ENCODE data around the gene PLEKHH2. TPM values are rescaled to one million over a fixed set of nuclear protein-coding genes. Genes with fewer than 3 reads are reported as not detected.

PLEKHH2 gene
- total and polyA plus RNA-seq, 4 donors: 2.5 to 311 (median 18.3) TPM

GRCh38 chr2:43610361-43610760, 26.7 kb upstream of the PLEKHH2 start:
- no peak for TF ChIP-seq CTCF (IDR thresholded peaks at IDR 0.05; ENCODE audit: control extremely low read depth, extremely low read depth)
- Histone ChIP-seq H3K27ac (ENCODE audit: low read depth in 1 of 2, low read length in 1 of 2) (no peak overlapping the region), H3K27me3 (ENCODE audit: control insufficient read depth in 3 of 3, insufficient read depth in 3 of 3, low read length in 2 of 3) (no peaks in the 10 kb centered on the region), H3K4me3 (no peak overlapping the region), H3K4me1 (ENCODE audit: control insufficient read depth in 5 of 5, insufficient read depth in 5 of 5, low read length in 5 of 5) (peaks cover 0 to 26% (median 0%) of the 10 kb centered on the region in 5 donors), H3K36me3 (ENCODE audit: control insufficient read depth in 4 of 4, insufficient read depth in 4 of 4, low read length in 4 of 4) (no peaks in the 10 kb centered on the region), H3K9ac (ENCODE audit: insufficient read depth in 1 of 2, low read length in 2 of 2) (no peak overlapping the region), H3K9me3 (ENCODE audit: control insufficient read depth in 4 of 4, insufficient read depth in 3 of 4, low read length in 3 of 4) (no peaks in the 10 kb centered on the region)
- WGBS, 2 donors: 89 to 94% methylated on average over 4 of the region's 4 CpGs
- DNase-seq (no peak), ATAC-seq (ENCODE audit: insufficient read depth, low FRiP score) (no peak)

- ATAC-seq (ENCODE audit: insufficient read depth, low FRiP score) (peak; percentile 78), DNase-seq (peak; percentile 88 to 96 (median 95))
- H3K36me3 ChIP-seq (ENCODE audit: control insufficient read depth in 4 of 4, insufficient read depth in 4 of 4, low read length in 4 of 4): no peaks in the 10 kb centered on the region
- WGBS, 2 donors: 65% methylated on average over 14 of the region's 14 CpGs
- H3K9ac ChIP-seq (ENCODE audit: insufficient read depth in 1 of 2, low read length in 2 of 2): peak overlapping the region in 1 of 2 donors; percentile 54
- no peaks in the 10 kb centered on the region for H3K9me3 ChIP-seq (ENCODE audit: control insufficient read depth in 4 of 4, insufficient read depth in 3 of 4, low read length in 3 of 4)
- H3K27me3 ChIP-seq (ENCODE audit: control insufficient read depth in 3 of 3, insufficient read depth in 3 of 3, low read length in 2 of 3): no peaks in the 10 kb centered on the region
- H3K4me3 ChIP-seq: no peak overlapping the region
- no peak overlapping the region for H3K27ac ChIP-seq (ENCODE audit: low read depth in 1 of 2, low read length in 1 of 2)
- peaks cover 0 to 26% (median 0%) of the 10 kb centered on the region in 5 donors for H3K4me1 ChIP-seq (ENCODE audit: control insufficient read depth in 5 of 5, insufficient read depth in 5 of 5, low read length in 5 of 5)
- peak; percentile 54 for TF ChIP-seq CTCF (IDR thresholded peaks at IDR 0.05; ENCODE audit: control extremely low read depth, extremely low read depth)
Measured at GRCh38 chr2:43611987-43612894, 24.8 kb upstream of the PLEKHH2 start.

- 76 to 82% methylated on average over 7 of the region's 7 CpGs for WGBS, 2 donors
- no peak for TF ChIP-seq CTCF (IDR thresholded peaks at IDR 0.05; ENCODE audit: control extremely low read depth, extremely low read depth)
- DNase-seq: peak; percentile 93 to 99 (median 98)
- H3K27ac ChIP-seq (ENCODE audit: low read depth in 1 of 2, low read length in 1 of 2): no peak overlapping the region
- H3K4me1 ChIP-seq (ENCODE audit: control insufficient read depth in 5 of 5, insufficient read depth in 5 of 5, low read length in 5 of 5): peaks cover 0 to 26% (median 0%) of the 10 kb centered on the region in 5 donors
- H3K27me3 ChIP-seq (ENCODE audit: control insufficient read depth in 3 of 3, insufficient read depth in 3 of 3, low read length in 2 of 3): no peaks in the 10 kb centered on the region
- H3K36me3 ChIP-seq (ENCODE audit: control insufficient read depth in 4 of 4, insufficient read depth in 4 of 4, low read length in 4 of 4): no peaks in the 10 kb centered on the region
- peak; percentile 23 for ATAC-seq (ENCODE audit: insufficient read depth, low FRiP score)
- H3K4me3 ChIP-seq: no peak overlapping the region
- peak overlapping the region in 1 of 2 donors; percentile 54 for H3K9ac ChIP-seq (ENCODE audit: insufficient read depth in 1 of 2, low read length in 2 of 2)
- H3K9me3 ChIP-seq (ENCODE audit: control insufficient read depth in 4 of 4, insufficient read depth in 3 of 4, low read length in 3 of 4): no peaks in the 10 kb centered on the region
Measured at GRCh38 chr2:43612944-43613343, 24.1 kb upstream of the PLEKHH2 start.

Data from lung (tissue), 12 donors.